CD14-positive monocyte (primary cell): ENCODE results near the gene UAP1. TPM values are rescaled to one million over a fixed set of nuclear protein-coding genes. Genes with fewer than 3 reads are reported as not detected.

ENCODE experiments used
- DNase-seq, 3 donors: peaks; one replicate each; pipeline ENCODE4 v3.0.0-alpha.2; 2011 to 2022
- H2AFZ ChIP-seq: 2 replicates; pipeline ENCODE4 v1.6.0; 2012; ENCODE audit warnings: mild to moderate bottlenecking, low read depth, low read length, inconsistent platforms; ENCODE audit not compliant: insufficient read depth, poor library complexity, severe bottlenecking
- H3K27ac ChIP-seq, 2 donors: 1 replicate in 1 of 2; 2 replicates in 1 of 2; pipeline ENCODE4 v1.5.1; 2012 to 2013; ENCODE audit warnings: low read length in 2 of 2, control low read depth in 1 of 2, inconsistent platforms in 1 of 2, low read depth in 1 of 2, mild to moderate bottlenecking in 1 of 2
- H3K27me3 ChIP-seq, 2 donors: one replicate each; pipeline versions ENCODE4 v1.6.0 to v1.6.1; 2011 to 2013; ENCODE audit warnings: low read length in 2 of 2; ENCODE audit not compliant: control insufficient read depth in 2 of 2, insufficient read depth in 2 of 2
- H3K36me3 ChIP-seq, 2 donors: replicated peaks in 1 of 2; 1 replicate in 1 of 2; 2 replicates in 1 of 2; pipeline versions ENCODE4 v1.5.1 to v1.6.1; 2012 to 2013; ENCODE audit warnings: low read length in 2 of 2, control low read depth in 1 of 2, inconsistent platforms in 1 of 2, mild to moderate bottlenecking in 1 of 2; ENCODE audit not compliant: insufficient read depth in 2 of 2, control insufficient read depth in 1 of 2
- H3K4me1 ChIP-seq, 2 donors: 1 replicate in 1 of 2; 2 replicates in 1 of 2; pipeline versions ENCODE4 v1.5.1 to v1.6.1; 2012 to 2013; ENCODE audit warnings: low read length in 2 of 2, control low read depth in 1 of 2, inconsistent platforms in 1 of 2, mild to moderate bottlenecking in 1 of 2, moderate library complexity in 1 of 2; ENCODE audit not compliant: insufficient read depth in 2 of 2, control insufficient read depth in 1 of 2
- H3K4me2 ChIP-seq: replicated peaks from 2 replicates; pipeline ENCODE3; 2012; ENCODE audit warnings: low read length, moderate library complexity, mild to moderate bottlenecking; ENCODE audit not compliant: poor library complexity, severe bottlenecking; ENCODE audit errors: extremely low read depth
- H3K4me3 ChIP-seq, 3 experiments: fragments of 200-600 bp in 1 of 3; sonication (generic) in 1 of 3; replicated peaks in 1 of 3; 1 replicate in 2 of 3; 2 replicates in 1 of 3; pipeline ENCODE4 v1.5.1; 2011 to 2013; ENCODE audit warnings: low read length in 3 of 3, mild to moderate bottlenecking in 3 of 3, control low read depth in 2 of 3, low read depth in 2 of 3, inconsistent platforms in 1 of 3, moderate library complexity in 1 of 3
- H3K79me2 ChIP-seq: 2 replicates; pipeline ENCODE4 v1.6.0; 2012; ENCODE audit warnings: mild to moderate bottlenecking, control low read depth, inconsistent platforms, low read length, moderate library complexity; ENCODE audit not compliant: insufficient read depth
- H3K9ac ChIP-seq: 2 replicates; pipeline ENCODE4 v1.6.0; 2017; ENCODE audit warnings: low read length, mild to moderate bottlenecking; ENCODE audit not compliant: insufficient read depth, poor library complexity, severe bottlenecking
- H3K9me3 ChIP-seq, 2 donors: replicated peaks in 1 of 2; 1 replicate in 1 of 2; 2 replicates in 1 of 2; pipeline versions ENCODE4 v1.5.1 to v1.6.1; 2012 to 2013; ENCODE audit warnings: low read length in 2 of 2, control low read depth in 1 of 2; ENCODE audit not compliant: control insufficient read depth in 1 of 2, insufficient read depth in 1 of 2
- H4K20me1 ChIP-seq: 2 replicates; pipeline ENCODE4 v1.6.0; 2012; ENCODE audit warnings: mild to moderate bottlenecking, low read length, control low read depth, moderate library complexity; ENCODE audit not compliant: insufficient read depth
- H3K27ac Mint-ChIP-seq, 7 donors: one replicate each; pipeline ENCODE4 v1.8.0; 2020; ENCODE audit warnings: mild to moderate bottlenecking in 7 of 7, mixed read lengths in 7 of 7, moderate library complexity in 6 of 7, inconsistent platforms in 2 of 7
- H3K27me3 Mint-ChIP-seq, 3 donors: one replicate each; pipeline ENCODE4 v1.8.0; 2021 to 2022; ENCODE audit warnings: low read depth in 3 of 3, mild to moderate bottlenecking in 3 of 3, mixed read lengths in 3 of 3, moderate library complexity in 3 of 3, inconsistent platforms in 1 of 3
- H3K36me3 Mint-ChIP-seq, 2 donors: one replicate each; pipeline ENCODE4 v1.8.0; 2020; ENCODE audit warnings: mixed read lengths in 2 of 2, inconsistent platforms in 1 of 2, mild to moderate bottlenecking in 1 of 2
- H3K4me1 Mint-ChIP-seq: one replicate; pipeline ENCODE4 v1.8.0; 2020; ENCODE audit warnings: mild to moderate bottlenecking, mixed read lengths
- H3K4me3 Mint-ChIP-seq, 2 donors: one replicate each; pipeline ENCODE4 v1.8.0; 2020; ENCODE audit warnings: mild to moderate bottlenecking in 2 of 2, mixed read lengths in 2 of 2, moderate library complexity in 1 of 2
- H3K9me3 Mint-ChIP-seq, 7 donors: one replicate each; pipeline ENCODE4 v1.8.0; 2020 to 2022; ENCODE audit warnings: mixed read lengths in 7 of 7, mild to moderate bottlenecking in 6 of 7, moderate library complexity in 6 of 7, inconsistent platforms in 2 of 7
- CTCF ChIP-seq: fragments of 200-600 bp; IDR thresholded peaks from one replicate; pipeline ENCODE4 v1.8.0; 2022; ENCODE audit warnings: antibody characterized with exemption, mild to moderate bottlenecking
- WGBS: methylation state at CpG from one replicate; pipeline ENCODE4 v1.1.5; 2013; ENCODE audit warnings: missing lambda C conversion rate; ENCODE audit not compliant: insufficient coverage; 5-methylcytosine and 5-hydroxymethylcytosine counted together
- intact Hi-C, 2 donors: fragments of 100-400 bp; cut with micrococcal nuclease; formaldehyde crosslinking; loops; one replicate each; pipeline versions ENCODE4 v1.15.0 to v1.15.1; 2023
- polyA plus RNA-seq, 3 donors: library from polyadenylated mRNA; depleted of rRNA in 1 of 3; unstranded in 2 of 3; stranded (reverse) in 1 of 3; fragments of 300-500 nt in 2 of 3; fragments of >200 nt in 1 of 3; fragmentation: Illumina TruSeq in 2 of 3; gene quantifications; 1 replicate in 2 of 3; 2 replicates in 1 of 3; pipeline ENCODE4 v1.2.3, GENCODE V29; 2012 to 2021

The UAP1 gene
- polyA plus RNA-seq, 3 donors: 2.8 to 7.2 (median 5.9) TPM

- no peak for DNase-seq
- no peaks in the 10 kb centered on the region for H3K36me3 ChIP-seq
- no peak overlapping the region for H3K4me3 ChIP-seq
- H3K4me2 ChIP-seq: no peak overlapping the region
- no peaks in the 10 kb centered on the region for H3K4me1 ChIP-seq
- H3K27me3 ChIP-seq: no peaks in the 10 kb centered on the region
- Mint-ChIP-seq H3K27ac (peak overlapping the region in 1 of 7 donors; percentile 58), H3K27me3 (peaks cover 0 to 7% (median 2%) of the 10 kb centered on the region in 3 donors), H3K36me3 (no peaks in the 10 kb centered on the region), H3K4me1 (no peaks in the 10 kb centered on the region), H3K4me3 (no peak overlapping the region), H3K9me3 (no peaks in the 10 kb centered on the region)
- WGBS: 80% methylated on average over 1 of the region's 2 CpGs
- H4K20me1 ChIP-seq: no peaks in the 10 kb centered on the region
- intact Hi-C loops: no loop called here
- TF ChIP-seq CTCF: no peak
- H3K9me3 ChIP-seq: no peaks in the 10 kb centered on the region
- H3K79me2 ChIP-seq: no peaks in the 10 kb centered on the region
- no peak overlapping the region for H3K27ac ChIP-seq
- H2AFZ ChIP-seq: no peak overlapping the region
- no peak overlapping the region for H3K9ac ChIP-seq
These were observed 64.6 kb downstream of the UAP1 start for GRCh38 chr1:162626094-162626493.

GRCh38 chr1:162626761-162627160 lies 65.2 kb downstream of the UAP1 start:
- H3K9me3 ChIP-seq: no peaks in the 10 kb centered on the region
- no peak overlapping the region for H3K4me2 ChIP-seq
- H3K9me3 Mint-ChIP-seq: peaks cover 0 to 1% (median 0%) of the 10 kb centered on the region in 7 donors
- intact Hi-C loops: no loop called here
- no peak overlapping the region for H3K27ac Mint-ChIP-seq
- H3K36me3 Mint-ChIP-seq: no peaks in the 10 kb centered on the region
- DNase-seq: no peak
- no peak overlapping the region for H2AFZ ChIP-seq
- H3K4me1 Mint-ChIP-seq: no peaks in the 10 kb centered on the region
- H3K79me2 ChIP-seq: no peaks in the 10 kb centered on the region
- no peak overlapping the region for H3K9ac ChIP-seq
- H3K27me3 Mint-ChIP-seq: peaks cover 0 to 7% (median 4%) of the 10 kb centered on the region in 3 donors
- H3K4me3 Mint-ChIP-seq: no peak overlapping the region
- WGBS: no CpG with 5 or more reads among the region's 2 CpGs
- no peaks in the 10 kb centered on the region for H3K36me3 ChIP-seq
- no peaks in the 10 kb centered on the region for H4K20me1 ChIP-seq
- H3K27me3 ChIP-seq: no peaks in the 10 kb centered on the region
- H3K4me1 ChIP-seq: no peaks in the 10 kb centered on the region
- TF ChIP-seq CTCF: no peak
- no peak overlapping the region for H3K4me3 ChIP-seq
- H3K27ac ChIP-seq: no peak overlapping the region
